ENCODE measurements around the gene PTX4. TPM values are rescaled to one million over a fixed set of nuclear protein-coding genes. Genes with fewer than 3 reads are reported as not detected.

Gene PTX4
- total and polyA plus RNA-seq, 2 donors from 2014 or later, result not detected

GRCh38 chr16:1495211-1495888, 6.6 kb upstream of the PTX4 start:
- Histone ChIP-seq H3K9me3 (ENCODE audit: control insufficient read depth in 2 of 3, insufficient read depth in 1 of 3, low read length in 3 of 3) (no peaks in the 10 kb centered on the region), H3K27ac (ENCODE audit: low read depth in 2 of 2, low read length in 2 of 2) (no peak overlapping the region), H3K4me3 (ENCODE audit: low read length in 3 of 3) (no peak overlapping the region), H3K36me3 (ENCODE audit: control insufficient read depth in 2 of 3, insufficient read depth in 3 of 3, low read length in 3 of 3) (no peaks in the 10 kb centered on the region), H3K9ac (ENCODE audit: low read length in 3 of 3) (no peak overlapping the region), H3K4me1 (ENCODE audit: control insufficient read depth in 2 of 3, insufficient read depth in 2 of 3, low read depth in 1 of 3, low read length in 3 of 3) (peaks cover 0 to 18% (median 3%) of the 10 kb centered on the region in 3 donors), H3K27me3 (ENCODE audit: control insufficient read depth, insufficient read depth, low read length) (no peaks in the 10 kb centered on the region)
- intact Hi-C loops (cut with DNase I), result no loop called here
- TF ChIP-seq, protein P1, sequence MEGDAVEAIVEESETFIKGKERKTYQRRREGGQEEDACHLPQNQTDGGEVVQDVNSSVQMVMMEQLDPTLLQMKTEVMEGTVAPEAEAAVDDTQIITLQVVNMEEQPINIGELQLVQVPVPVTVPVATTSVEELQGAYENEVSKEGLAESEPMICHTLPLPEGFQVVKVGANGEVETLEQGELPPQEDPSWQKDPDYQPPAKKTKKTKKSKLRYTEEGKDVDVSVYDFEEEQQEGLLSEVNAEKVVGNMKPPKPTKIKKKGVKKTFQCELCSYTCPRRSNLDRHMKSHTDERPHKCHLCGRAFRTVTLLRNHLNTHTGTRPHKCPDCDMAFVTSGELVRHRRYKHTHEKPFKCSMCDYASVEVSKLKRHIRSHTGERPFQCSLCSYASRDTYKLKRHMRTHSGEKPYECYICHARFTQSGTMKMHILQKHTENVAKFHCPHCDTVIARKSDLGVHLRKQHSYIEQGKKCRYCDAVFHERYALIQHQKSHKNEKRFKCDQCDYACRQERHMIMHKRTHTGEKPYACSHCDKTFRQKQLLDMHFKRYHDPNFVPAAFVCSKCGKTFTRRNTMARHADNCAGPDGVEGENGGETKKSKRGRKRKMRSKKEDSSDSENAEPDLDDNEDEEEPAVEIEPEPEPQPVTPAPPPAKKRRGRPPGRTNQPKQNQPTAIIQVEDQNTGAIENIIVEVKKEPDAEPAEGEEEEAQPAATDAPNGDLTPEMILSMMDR (IDR thresholded peaks at IDR 0.05; ENCODE audit: borderline replicate concordance, extremely low read depth, insufficient read depth), result no peak
- no peak for FAIRE-seq
- DNase-seq, result peak in 1 of 5 donors; percentile 78

DNA sequence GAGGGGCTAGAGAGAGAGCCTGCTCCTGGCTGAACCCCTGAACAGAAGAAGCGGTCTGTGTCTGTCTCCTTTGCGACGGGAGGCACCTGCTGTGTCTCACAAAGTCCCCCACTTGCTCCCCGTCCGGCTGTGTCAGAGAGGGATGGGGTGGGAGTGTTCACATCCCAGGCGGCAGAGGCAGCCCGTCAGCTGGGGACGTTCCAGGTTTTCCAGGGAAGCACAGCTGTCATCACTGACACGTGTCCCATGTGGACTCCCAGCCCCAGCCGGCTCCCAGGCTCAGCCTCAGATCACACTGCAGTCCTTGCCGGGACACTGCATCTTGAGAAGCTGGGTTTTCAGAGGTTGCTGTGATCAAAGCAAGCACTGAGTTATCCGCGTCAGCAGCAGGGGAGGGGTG, 6.0 kb upstream of the PTX4 start:
- DNase-seq (peak in 2 of 5 donors; percentile 26 to 69), FAIRE-seq (no peak)
- H3K4me3 ChIP-seq (ENCODE audit: low read length in 3 of 3), result no peak overlapping the region
- no peaks in the 10 kb centered on the region for H3K9me3 ChIP-seq (ENCODE audit: control insufficient read depth in 2 of 3, insufficient read depth in 1 of 3, low read length in 3 of 3)
- H3K9ac ChIP-seq (ENCODE audit: low read length in 3 of 3), result no peak overlapping the region
- TF ChIP-seq, protein P1 (IDR thresholded peaks at IDR 0.05; ENCODE audit: borderline replicate concordance, extremely low read depth, insufficient read depth), result no peak
- H3K27me3 ChIP-seq (ENCODE audit: control insufficient read depth, insufficient read depth, low read length), result no peaks in the 10 kb centered on the region
- no peak overlapping the region for H3K27ac ChIP-seq (ENCODE audit: low read depth in 2 of 2, low read length in 2 of 2)
- peaks cover 0 to 18% (median 3%) of the 10 kb centered on the region in 3 donors for H3K4me1 ChIP-seq (ENCODE audit: control insufficient read depth in 2 of 3, insufficient read depth in 2 of 3, low read depth in 1 of 3, low read length in 3 of 3)
- no peaks in the 10 kb centered on the region for H3K36me3 ChIP-seq (ENCODE audit: control insufficient read depth in 2 of 3, insufficient read depth in 3 of 3, low read length in 3 of 3)
- intact Hi-C loops (cut with DNase I), result no loop called here

DNA sequence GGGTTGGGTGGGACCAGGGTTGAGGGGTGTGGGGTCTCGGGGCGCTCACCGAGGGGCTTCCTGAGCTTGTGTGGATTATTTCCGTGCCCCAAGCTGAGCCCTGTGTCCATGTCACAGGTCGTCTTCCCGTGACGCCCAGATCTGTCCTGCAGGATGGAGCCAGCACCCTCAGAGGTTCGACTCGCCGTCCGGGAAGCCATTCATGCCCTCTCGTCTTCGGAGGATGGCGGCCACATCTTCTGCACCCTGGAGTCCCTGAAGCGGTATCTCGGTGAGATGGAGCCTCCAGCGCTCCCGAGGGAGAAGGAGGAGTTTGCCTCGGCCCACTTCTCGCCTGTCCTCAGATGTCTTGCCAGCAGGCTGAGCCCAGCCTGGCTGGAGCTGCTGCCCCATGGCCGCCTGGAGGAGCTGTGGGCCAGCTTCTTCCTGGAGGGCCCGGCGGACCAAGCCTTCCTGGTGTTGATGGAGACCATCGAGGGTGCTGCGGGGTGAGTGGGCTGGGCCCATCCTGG, 5.4 kb upstream of the PTX4 start:
- TF ChIP-seq, protein P1 (IDR thresholded peaks at IDR 0.05; ENCODE audit: borderline replicate concordance, extremely low read depth, insufficient read depth), result peak; percentile 34
- H3K9ac ChIP-seq (ENCODE audit: low read length in 3 of 3), result peak overlapping the region in 1 of 3 donors; percentile 19
- peak overlapping the region; percentile 44 to 81 (median 58) for H3K4me3 ChIP-seq (ENCODE audit: low read length in 3 of 3)
- no peaks in the 10 kb centered on the region for H3K36me3 ChIP-seq (ENCODE audit: control insufficient read depth in 2 of 3, insufficient read depth in 3 of 3, low read length in 3 of 3)
- no peaks in the 10 kb centered on the region for H3K27me3 ChIP-seq (ENCODE audit: control insufficient read depth, insufficient read depth, low read length)
- H3K27ac ChIP-seq (ENCODE audit: low read depth in 2 of 2, low read length in 2 of 2), result no peak overlapping the region
- intact Hi-C loops (cut with DNase I), result no loop called here
- DNase-seq (peak in 3 of 5 donors; percentile 30 to 88 (median 58)), FAIRE-seq (no peak)
- no peaks in the 10 kb centered on the region for H3K9me3 ChIP-seq (ENCODE audit: control insufficient read depth in 2 of 3, insufficient read depth in 1 of 3, low read length in 3 of 3)
- H3K4me1 ChIP-seq (ENCODE audit: control insufficient read depth in 2 of 3, insufficient read depth in 2 of 3, low read depth in 1 of 3, low read length in 3 of 3), result peaks cover 0 to 18% (median 3%) of the 10 kb centered on the region in 3 donors

Data from kidney (tissue), 14 donors.